Pons (tissue), 1 donor: ENCODE measurements around the gene PHC1.

Experiments
- DNase-seq: peaks from one replicate; pipeline ENCODE4 v3.0.0-alpha.2; 2016; ENCODE audit warnings: low spot score

The PHC1 gene

DNA sequence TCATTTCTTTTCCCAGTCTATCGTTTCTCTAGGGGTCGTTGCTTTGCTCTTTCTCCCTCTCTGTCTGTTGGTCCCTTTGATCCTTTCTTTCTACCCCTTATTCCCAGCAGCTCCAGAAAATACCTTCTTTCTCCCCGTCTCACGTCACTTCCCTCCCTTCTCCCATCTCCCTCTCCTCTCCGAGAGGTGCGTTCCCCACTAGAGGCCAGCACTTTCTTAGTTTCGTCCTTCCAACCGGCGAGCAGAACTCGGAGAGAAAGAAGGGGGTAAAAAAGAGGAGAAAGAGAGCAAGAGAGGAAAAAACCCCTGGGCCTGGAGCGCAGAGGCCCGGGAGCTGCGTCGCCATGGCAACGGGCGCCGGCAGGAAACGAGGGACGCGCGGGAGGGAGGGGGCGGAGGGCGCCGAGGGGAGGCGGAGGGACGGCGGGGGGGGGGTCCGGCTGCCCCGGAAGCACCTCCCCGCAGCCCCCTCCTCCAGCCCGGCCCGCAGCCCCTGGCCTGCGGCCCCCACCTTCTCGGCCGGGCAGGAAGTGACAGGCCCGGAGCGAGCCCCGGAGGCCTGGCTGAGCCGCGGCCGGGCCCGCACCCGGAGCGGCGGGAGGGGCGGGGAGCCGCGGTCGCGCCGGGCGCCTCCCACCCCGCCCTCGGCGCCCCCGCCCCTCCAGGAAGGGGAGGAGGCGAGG is at the start of gene PHC1:
Gene PHC1 (plus strand): TSS at position 477 of the 683 bp plus-strand sequence. CDS start 3,169 bp downstream, outside the sequence.
- peak; percentile 78 for DNase-seq

- DNase-seq: no peak
These were observed 47.9 kb upstream of the PHC1 start for GRCh38 chr12:8866429-8866828.

- DNase-seq: no peak
These were observed 47.3 kb upstream of the PHC1 start for GRCh38 chr12:8867009-8867408.

DNA sequence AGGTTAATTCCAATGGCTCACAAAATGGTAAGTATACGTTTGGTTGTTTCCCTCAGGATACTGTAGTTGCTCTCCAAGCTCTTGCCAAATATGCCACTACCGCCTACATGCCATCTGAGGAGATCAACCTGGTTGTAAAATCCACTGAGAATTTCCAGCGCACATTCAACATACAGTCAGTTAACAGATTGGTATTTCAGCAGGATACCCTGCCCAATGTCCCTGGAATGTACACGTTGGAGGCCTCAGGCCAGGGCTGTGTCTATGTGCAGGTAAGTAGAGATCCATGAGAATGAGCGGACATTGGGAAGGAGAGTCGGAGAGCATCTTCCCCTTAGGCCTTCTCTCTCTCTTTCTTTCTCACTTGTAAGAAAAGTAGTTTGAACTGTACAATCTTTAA is 46.5 kb upstream of the PHC1 start:
- no peak for DNase-seq

DNA sequence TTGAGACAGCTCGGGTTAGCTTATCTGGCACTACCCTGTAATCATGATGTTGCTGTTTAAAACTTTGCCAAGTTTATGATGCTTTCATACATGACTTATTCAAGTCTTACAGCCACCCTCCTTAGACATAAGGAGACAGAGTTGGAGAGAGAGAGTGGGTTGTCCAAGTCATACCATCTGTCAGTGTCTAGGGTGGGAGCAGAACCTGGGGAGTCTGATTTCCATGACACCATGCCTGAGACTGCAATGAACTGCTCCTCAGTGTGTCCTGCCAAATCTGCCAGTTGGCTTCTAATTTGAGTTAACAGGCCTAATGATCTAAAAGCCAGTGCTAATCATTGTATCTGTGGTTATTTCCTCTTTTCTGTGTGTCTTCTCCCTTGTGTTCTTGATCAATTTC is 43.7 kb upstream of the PHC1 start:
- DNase-seq: no peak

GRCh38 chr12:8871068-8871467 is 43.2 kb upstream of the PHC1 start:
- DNase-seq: no peak

- no peak for DNase-seq
These were observed 37.4 kb upstream of the PHC1 start for GRCh38 chr12:8876887-8877286.

- peak; percentile 7 for DNase-seq
These were observed 27.6 kb upstream of the PHC1 start for GRCh38 chr12:8886502-8887284.

DNA sequence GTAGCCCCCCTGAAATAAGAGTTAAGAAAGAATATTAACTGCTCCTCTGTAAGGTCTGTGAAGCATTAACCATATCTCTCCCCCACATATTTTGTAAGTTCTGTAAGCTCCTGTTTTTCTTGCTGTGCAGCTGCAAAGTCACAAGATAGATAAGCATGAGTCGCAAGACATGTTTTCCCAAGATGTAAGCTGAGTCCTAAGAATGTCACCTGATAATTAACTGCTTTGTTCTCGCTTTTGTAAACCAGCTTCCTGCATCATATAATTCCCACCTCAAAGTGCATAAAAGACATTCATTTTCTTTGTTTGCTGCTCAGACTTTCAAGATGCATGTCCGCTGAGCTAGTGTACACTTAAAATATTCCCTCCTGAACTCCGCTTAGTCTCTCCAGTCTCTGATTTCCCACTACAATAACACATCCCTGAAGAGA is 27.0 kb upstream of the PHC1 start:
- no peak for DNase-seq

- peak; percentile 53 for DNase-seq
These were observed 23.8 kb upstream of the PHC1 start for GRCh38 chr12:8890313-8891085.

DNA sequence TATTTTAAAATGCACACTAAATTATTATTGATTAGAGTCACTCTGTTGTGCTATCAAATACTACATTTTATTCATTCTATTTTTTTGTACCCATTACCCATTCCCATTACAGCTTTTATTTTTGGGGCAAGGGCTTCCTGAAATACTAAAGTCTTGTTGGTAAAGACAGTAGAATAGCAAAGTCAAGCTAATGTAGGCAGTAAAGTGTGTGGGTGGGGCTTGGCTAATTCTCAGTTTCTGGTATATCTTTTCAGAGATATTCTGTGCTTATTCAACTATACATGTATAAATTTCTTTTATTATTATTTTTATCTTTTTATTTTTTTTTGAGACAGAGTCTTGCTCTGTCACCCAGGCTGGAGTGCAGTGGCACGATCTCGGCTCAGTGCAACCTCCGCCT is 22.3 kb upstream of the PHC1 start:
- no peak for DNase-seq

DNA sequence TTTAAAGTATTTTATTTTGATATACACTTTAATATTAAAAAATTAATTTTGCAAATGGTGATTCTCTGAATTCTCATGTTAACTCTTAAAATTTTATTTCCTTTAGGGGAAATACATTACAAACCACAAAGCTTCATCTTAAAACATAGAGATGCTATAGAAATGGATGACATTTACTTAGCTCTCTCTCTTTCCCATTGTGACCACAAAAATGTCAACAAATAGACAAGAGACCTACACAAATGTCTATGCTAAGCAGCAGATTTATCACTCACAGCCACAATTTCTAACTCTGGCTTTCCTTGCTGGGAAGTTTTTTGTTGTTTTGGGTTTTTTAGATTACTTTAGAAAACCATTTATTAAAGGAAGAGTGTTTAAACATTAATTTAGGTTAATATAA is 19.9 kb upstream of the PHC1 start:
- DNase-seq: no peak

- DNase-seq: no peak
These were observed 19.3 kb upstream of the PHC1 start for GRCh38 chr12:8894986-8895385.

GRCh38 chr12:8897081-8897480 is 17.2 kb upstream of the PHC1 start:
- no peak for DNase-seq

DNA sequence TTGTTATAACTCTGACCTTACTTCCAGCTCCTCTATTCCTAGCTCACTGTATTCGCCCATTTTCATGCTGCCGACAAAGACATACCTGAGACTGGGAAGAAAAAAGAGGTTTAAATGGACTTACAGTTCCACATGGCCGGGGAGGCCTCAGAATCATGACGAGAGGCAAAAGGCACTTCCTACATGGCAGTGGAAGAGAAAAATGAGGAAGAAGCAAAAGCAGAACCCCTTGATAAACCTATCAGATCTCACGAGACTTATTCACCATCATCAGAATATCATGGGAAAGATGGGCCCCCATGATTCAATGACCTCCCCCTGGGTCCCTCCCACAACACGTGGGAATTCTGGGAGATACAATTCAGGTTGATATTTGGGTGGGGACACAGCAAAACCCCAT is 14.5 kb upstream of the PHC1 start:
- DNase-seq: no peak

GRCh38 chr12:8902703-8903102 is 11.6 kb upstream of the PHC1 start:
- DNase-seq: peak; percentile 54

GRCh38 chr12:8903646-8904045 is 10.7 kb upstream of the PHC1 start:
- DNase-seq: no peak

DNA sequence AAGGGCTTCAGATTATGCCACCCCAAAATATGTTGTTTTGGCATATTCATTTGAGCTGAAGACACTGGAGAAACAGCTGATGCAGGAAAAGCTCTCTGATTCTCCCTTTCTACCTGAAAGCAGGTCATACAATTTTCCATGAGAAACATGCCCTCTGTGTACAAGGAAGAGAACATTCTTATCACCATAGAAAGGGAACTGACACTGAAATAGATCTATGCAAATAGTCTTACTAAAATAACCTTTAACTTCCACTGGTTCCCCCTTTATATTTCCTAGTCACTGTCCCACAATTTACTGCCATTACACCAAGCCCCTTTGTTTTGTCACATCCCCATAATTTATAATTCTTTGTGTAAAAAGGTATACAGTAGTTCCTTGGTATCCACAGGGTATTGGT is 9.6 kb upstream of the PHC1 start:
- no peak for DNase-seq

GRCh38 chr12:8905546-8905945 is 8.8 kb upstream of the PHC1 start:
- no peak for DNase-seq

- DNase-seq: no peak
These were observed 7.8 kb upstream of the PHC1 start for GRCh38 chr12:8906266-8907180.

DNA sequence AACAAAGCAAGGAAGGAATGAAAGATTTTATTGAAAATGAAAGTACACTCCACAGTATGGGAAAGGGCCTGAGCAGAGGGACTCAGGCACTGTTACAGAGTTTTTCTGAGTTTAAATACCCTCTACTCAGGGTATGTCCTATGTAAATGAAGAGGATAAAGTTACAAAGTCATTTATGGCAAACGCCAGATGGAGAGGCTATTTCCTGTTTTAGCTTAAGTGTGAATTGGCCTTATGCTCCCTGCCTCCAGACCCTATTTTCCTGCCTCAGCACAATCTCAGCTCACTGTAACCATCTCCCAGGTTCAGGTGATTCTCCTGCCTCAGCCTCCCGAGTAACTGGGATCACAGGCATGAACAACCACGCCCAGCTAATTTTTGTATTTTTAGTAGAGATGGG is 6.8 kb upstream of the PHC1 start:
- no peak for DNase-seq

DNA sequence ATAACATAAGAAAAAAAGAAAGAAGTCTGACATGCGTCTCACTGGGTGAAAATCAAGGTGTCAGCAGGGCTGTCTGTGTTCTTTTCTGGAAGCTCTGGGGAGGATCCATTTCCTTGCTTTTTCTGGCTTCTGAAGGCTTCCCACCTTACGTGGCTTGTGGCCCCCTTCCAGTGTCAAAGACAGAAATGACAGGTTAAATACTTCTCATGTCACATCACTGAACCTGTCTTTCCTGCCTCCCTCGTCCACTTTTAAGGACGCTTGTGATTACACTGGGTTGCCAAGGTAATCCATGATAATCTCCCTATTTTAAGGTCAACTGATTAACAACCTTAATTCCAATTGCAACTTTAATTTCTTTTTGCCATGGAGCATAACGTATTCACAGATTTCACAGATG is 4.6 kb upstream of the PHC1 start:
- DNase-seq: no peak
